Epithelial cell of esophagus (primary cell): ENCODE data around the gene P2RX4.

Experiments
- DNase-seq: peaks from one replicate; pipeline ENCODE4 v3.0.0; 2010; ENCODE audit warnings: low read depth
- H3K4me3 ChIP-seq: 2 replicates; pipeline ENCODE4 v1.5.1; 2011; ENCODE audit warnings: mild to moderate bottlenecking, low read length, control low read depth
- TF ChIP-seq, protein P1 (sequence below): IDR thresholded peaks from 2 replicates; pipeline ENCODE4 v1.5.1; 2011; ENCODE audit warnings: low read depth, mild to moderate bottlenecking, low read length, control low read depth, inconsistent platforms; ENCODE audit not compliant: insufficient read depth; ENCODE audit errors: missing control alignments

Gene P2RX4

DNA sequence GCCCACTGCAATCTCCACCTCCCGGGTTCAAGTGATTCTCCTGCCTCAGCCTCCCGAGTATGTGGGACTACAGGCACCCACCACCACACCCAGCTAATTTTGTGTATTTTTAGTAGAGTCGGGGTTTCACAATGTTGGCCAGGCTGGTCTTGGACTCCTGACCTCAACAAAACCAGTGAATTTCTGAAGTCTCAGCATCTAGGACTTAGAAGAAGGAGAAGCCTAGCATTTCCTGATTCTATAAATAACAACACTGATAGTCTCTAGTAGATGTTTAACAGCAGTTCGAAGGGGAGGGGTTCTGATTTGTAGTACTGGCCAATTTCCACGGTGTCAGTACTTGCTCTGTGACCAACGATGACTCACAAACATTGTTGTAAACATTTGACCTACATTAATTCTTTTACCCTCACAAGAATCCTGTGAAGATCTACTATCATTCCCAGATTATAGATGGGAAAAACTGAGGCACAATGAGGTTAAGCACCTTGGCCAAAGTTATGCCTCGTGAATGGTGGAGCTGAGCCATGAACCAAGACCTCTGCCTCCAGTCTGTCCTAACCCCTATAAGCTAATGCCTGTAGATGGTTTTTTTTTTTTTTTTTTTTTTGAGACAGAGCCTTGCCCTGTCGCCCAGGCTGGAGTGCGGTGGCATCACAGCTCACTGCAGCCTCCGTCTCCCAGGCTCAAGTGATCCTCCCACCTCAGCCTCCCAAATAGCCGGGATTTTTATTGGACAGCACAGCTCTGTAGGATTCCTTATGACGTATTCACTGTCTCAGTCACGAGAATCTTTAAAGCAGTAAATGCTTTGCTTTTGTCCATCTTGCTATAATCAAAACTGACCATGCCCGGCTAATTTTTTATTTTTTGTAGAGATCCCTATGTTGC, 5.2 kb downstream of the P2RX4 start:
- peak; percentile 92 for DNase-seq

DNA sequence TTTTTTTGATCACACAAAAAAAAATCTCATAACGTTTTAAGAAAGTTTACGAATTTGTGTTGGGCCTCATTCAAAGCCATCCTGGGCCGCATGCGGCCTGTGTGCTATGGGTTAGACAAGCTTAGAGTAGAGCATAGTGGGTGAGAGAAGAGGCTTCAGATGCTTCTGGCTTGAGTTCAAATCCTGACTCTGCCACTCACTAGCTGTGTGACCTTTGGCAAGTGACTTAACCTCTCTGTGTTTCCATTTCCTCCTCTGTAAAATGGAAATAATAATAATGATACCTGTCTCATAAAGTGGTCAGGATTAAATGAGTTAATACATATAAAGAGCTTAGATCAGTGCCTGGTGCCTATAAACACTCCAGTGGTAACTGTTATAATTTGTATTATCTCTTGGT, 6.2 kb downstream of the P2RX4 start:
- no peak overlapping the region for H3K4me3 ChIP-seq

More for the DNA sequence above, 5.2 kb downstream of the P2RX4 start:
- no peak overlapping the region for H3K4me3 ChIP-seq
- TF ChIP-seq, protein P1, sequence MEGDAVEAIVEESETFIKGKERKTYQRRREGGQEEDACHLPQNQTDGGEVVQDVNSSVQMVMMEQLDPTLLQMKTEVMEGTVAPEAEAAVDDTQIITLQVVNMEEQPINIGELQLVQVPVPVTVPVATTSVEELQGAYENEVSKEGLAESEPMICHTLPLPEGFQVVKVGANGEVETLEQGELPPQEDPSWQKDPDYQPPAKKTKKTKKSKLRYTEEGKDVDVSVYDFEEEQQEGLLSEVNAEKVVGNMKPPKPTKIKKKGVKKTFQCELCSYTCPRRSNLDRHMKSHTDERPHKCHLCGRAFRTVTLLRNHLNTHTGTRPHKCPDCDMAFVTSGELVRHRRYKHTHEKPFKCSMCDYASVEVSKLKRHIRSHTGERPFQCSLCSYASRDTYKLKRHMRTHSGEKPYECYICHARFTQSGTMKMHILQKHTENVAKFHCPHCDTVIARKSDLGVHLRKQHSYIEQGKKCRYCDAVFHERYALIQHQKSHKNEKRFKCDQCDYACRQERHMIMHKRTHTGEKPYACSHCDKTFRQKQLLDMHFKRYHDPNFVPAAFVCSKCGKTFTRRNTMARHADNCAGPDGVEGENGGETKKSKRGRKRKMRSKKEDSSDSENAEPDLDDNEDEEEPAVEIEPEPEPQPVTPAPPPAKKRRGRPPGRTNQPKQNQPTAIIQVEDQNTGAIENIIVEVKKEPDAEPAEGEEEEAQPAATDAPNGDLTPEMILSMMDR, result no peak

DNA sequence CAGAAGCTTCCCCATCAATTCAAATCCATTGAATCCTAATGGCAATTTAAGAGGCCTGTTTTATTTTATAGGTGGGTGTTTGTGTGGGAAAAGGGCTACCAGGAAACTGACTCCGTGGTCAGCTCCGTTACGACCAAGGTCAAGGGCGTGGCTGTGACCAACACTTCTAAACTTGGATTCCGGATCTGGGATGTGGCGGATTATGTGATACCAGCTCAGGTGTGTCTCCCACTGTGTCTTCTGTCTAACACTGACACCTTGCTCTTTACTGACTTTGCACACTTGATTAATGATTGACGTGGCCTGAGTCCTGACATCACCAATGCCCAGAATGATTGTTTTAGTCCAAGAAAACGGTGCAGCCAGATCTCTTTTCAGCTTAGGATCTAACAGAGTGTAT, 7.1 kb downstream of the P2RX4 start:
- TF ChIP-seq, protein P1, result no peak
- H3K4me3 ChIP-seq, result no peak overlapping the region
- no peak for DNase-seq

More for the DNA sequence above, 6.2 kb downstream of the P2RX4 start:
- DNase-seq, result no peak
- TF ChIP-seq, protein P1, result no peak

DNA sequence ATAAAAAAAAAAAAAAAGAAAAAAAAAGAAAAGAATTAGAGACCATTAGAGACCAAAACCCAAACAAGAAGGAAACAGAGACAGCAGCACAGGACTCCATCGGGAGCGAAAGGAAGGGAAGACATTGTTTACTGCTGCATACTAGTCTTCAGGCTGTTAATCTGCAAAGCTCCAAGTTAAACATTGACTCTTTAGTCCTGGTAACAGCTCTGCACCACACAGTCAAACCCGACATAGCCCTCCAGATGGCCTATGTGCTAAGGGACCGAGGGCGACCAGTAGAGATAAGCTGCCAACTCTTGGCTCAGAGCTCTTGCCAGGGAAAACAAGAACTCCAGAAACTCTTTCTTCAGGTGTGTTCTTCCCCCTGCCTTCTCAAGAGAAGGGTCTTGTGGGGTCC, 7.8 kb downstream of the P2RX4 start:
- no peak overlapping the region for H3K4me3 ChIP-seq
- TF ChIP-seq, protein P1, result no peak
- DNase-seq, result no peak

GRCh38 chr12:121218588-121219352, 8.8 kb downstream of the P2RX4 start:
- H3K4me3 ChIP-seq, result no peak overlapping the region
- DNase-seq, result no peak
- TF ChIP-seq, protein P1, result no peak

DNA sequence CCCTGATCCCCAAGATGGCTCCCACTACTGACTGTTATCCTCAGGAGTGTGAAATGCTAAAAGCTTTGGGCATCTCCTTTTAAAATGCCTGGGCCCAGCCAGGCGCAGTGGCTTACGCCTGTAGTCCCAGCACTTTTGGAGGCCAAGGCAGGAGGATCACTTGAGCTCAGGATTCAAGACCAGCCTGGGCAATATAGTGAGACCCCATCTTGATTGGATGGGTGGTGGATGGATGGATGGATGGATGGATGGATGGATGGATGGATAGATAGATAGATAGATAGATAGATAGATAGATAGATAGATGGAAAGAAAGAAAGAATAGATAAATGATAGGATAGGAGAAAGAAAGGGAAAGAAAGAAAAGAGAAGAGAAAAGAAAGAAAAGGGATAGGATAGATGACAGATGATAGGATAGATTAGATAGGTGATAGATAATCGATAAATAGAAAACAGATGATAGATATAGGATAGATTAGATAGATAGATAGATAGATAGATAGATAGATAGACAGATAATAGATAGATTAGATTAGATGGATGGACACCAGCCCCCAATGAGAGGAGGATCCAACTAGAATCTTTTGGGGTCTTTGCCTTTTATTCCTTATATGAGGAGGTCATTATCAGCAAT, 9.5 kb downstream of the P2RX4 start:
- TF ChIP-seq, protein P1, result no peak
- no peak overlapping the region for H3K4me3 ChIP-seq
- no peak for DNase-seq
